OCI-LY3 (cell line): Measurements from ENCODE around the gene SLC35G1.

Source experiments
- EZH2phosphoT487 ChIP-seq: fragments of 200-600 bp; shearing (Covaris generic); IDR thresholded peaks from 2 replicates; pipeline ENCODE4 v1.6.1; 2018; ENCODE audit warnings: antibody characterized with exemption, mixed run types, low read depth
- TF ChIP-seq, protein P1 (sequence below): fragments of 200-600, 300-600 bp; sonication (generic); IDR thresholded peaks from 2 replicates; pipeline ENCODE4 v1.5.1; 2014; ENCODE audit warnings: antibody characterized with exemption, low read length, low read depth

GRCh38 chr10:93874309-93875031, 19.3 kb upstream of the SLC35G1 start:
- TF ChIP-seq, protein P1, sequence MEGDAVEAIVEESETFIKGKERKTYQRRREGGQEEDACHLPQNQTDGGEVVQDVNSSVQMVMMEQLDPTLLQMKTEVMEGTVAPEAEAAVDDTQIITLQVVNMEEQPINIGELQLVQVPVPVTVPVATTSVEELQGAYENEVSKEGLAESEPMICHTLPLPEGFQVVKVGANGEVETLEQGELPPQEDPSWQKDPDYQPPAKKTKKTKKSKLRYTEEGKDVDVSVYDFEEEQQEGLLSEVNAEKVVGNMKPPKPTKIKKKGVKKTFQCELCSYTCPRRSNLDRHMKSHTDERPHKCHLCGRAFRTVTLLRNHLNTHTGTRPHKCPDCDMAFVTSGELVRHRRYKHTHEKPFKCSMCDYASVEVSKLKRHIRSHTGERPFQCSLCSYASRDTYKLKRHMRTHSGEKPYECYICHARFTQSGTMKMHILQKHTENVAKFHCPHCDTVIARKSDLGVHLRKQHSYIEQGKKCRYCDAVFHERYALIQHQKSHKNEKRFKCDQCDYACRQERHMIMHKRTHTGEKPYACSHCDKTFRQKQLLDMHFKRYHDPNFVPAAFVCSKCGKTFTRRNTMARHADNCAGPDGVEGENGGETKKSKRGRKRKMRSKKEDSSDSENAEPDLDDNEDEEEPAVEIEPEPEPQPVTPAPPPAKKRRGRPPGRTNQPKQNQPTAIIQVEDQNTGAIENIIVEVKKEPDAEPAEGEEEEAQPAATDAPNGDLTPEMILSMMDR: no peak
- TF ChIP-seq EZH2phosphoT487: no peak
